HG03280 (cell line): ENCODE measurements around the gene KCNMB2.

Source experiments
- ATAC-seq: cut with Tn5 transposase; IDR thresholded peaks from one replicate; pipeline ENCODE4 v1.9.1; 2021; ENCODE audit warnings: mild to moderate bottlenecking, moderate library complexity; ENCODE audit not compliant: unreplicated experiment

The KCNMB2 gene

GRCh38 chr3:178634975-178635374 lies 98.7 kb downstream of the KCNMB2 start:
- no peak for ATAC-seq

- ATAC-seq: no peak
These were observed 101.6 kb downstream of the KCNMB2 start for GRCh38 chr3:178637802-178638201.

GRCh38 chr3:178645503-178645902 lies 109.3 kb downstream of the KCNMB2 start:
- no peak for ATAC-seq

GRCh38 chr3:178646186-178646862 lies 110.1 kb downstream of the KCNMB2 start:
- no peak for ATAC-seq

GRCh38 chr3:178655488-178655887 lies 119.3 kb downstream of the KCNMB2 start:
- no peak for ATAC-seq

- no peak for ATAC-seq
These were observed 122.6 kb downstream of the KCNMB2 start for GRCh38 chr3:178658694-178659325.

GRCh38 chr3:178663201-178663934 lies 127.1 kb downstream of the KCNMB2 start:
- ATAC-seq: peak; percentile 39

GRCh38 chr3:178665747-178666146 lies 129.5 kb downstream of the KCNMB2 start:
- no peak for ATAC-seq

- ATAC-seq: no peak
These were observed 132.9 kb downstream of the KCNMB2 start for GRCh38 chr3:178669022-178669601.

- ATAC-seq: no peak
These were observed 133.5 kb downstream of the KCNMB2 start for GRCh38 chr3:178669758-178670157.

GRCh38 chr3:178671377-178671776 lies 135.1 kb downstream of the KCNMB2 start:
- ATAC-seq: peak; percentile 48

GRCh38 chr3:178671791-178672190 lies 135.6 kb downstream of the KCNMB2 start:
- peak; percentile 77 for ATAC-seq

GRCh38 chr3:178672275-178672674 lies 136.0 kb downstream of the KCNMB2 start:
- ATAC-seq: no peak

- ATAC-seq: no peak
These were observed 137.3 kb downstream of the KCNMB2 start for GRCh38 chr3:178673529-178673928.

- no peak for ATAC-seq
These were observed 139.8 kb downstream of the KCNMB2 start for GRCh38 chr3:178676077-178676476.

GRCh38 chr3:178676942-178677790 lies 140.9 kb downstream of the KCNMB2 start:
- no peak for ATAC-seq

- no peak for ATAC-seq
These were observed 141.7 kb downstream of the KCNMB2 start for GRCh38 chr3:178677961-178678360.

GRCh38 chr3:178680037-178680436 lies 143.8 kb downstream of the KCNMB2 start:
- no peak for ATAC-seq

GRCh38 chr3:178680489-178680888 lies 144.3 kb downstream of the KCNMB2 start:
- no peak for ATAC-seq

- no peak for ATAC-seq
These were observed 148.8 kb downstream of the KCNMB2 start for GRCh38 chr3:178684881-178685590.
